Upper lobe of left lung (tissue), 6 donors: Measurements from ENCODE around the gene CACNA1D. TPM values are rescaled to one million over a fixed set of nuclear protein-coding genes. Genes with fewer than 3 reads are reported as not detected.

Source experiments
- ATAC-seq, 2 donors: fragments of 200-7000 bp; cut with Tn5 transposase; one replicate each; pipeline ENCODE4 v1.9.1; 2022; ENCODE audit warnings: mild to moderate bottlenecking in 2 of 2, moderate library complexity in 2 of 2; ENCODE audit not compliant: low FRiP score in 2 of 2
- DNase-seq, 2 donors: peaks; one replicate each; pipeline ENCODE4 v3.0.0-alpha.2; 2019 to 2020
- H3K27ac ChIP-seq, 4 donors: fragments of 200-600 bp; sonication (generic); one replicate each; pipeline ENCODE4 v1.5.1; 2016 to 2019
- H3K27me3 ChIP-seq, 4 donors: fragments of 200-600 bp; sonication (generic); one replicate each; pipeline ENCODE4 v1.5.1; 2017 to 2019
- H3K36me3 ChIP-seq, 4 donors: fragments of 200-600 bp; sonication (generic); one replicate each; pipeline ENCODE4 v1.5.1; 2016 to 2019
- H3K4me1 ChIP-seq, 4 donors: fragments of 200-600 bp; sonication (generic); one replicate each; pipeline ENCODE4 v1.5.1; 2018 to 2019
- H3K4me3 ChIP-seq, 4 donors: fragments of 200-600 bp; sonication (generic); one replicate each; pipeline ENCODE4 v1.5.1; 2017 to 2019; ENCODE audit warnings: mild to moderate bottlenecking in 2 of 4, moderate library complexity in 1 of 4
- H3K9me3 ChIP-seq, 4 donors: fragments of 200-600 bp; sonication (generic); one replicate each; pipeline ENCODE4 v1.5.1; 2018 to 2019
- EP300 ChIP-seq, 4 donors: sonication (generic); formaldehyde crosslinking; IDR thresholded peaks; one replicate each; pipeline ENCODE4 v1.5.1; 2017; ENCODE audit warnings: antibody characterized with exemption in 4 of 4, control low read depth in 2 of 4
- POLR2A ChIP-seq, 4 donors: fragments of 450-650 bp; IDR thresholded peaks; one replicate each; pipeline ENCODE4 v1.5.1; 2016 to 2017; ENCODE audit warnings: antibody characterized with exemption in 4 of 4, mild to moderate bottlenecking in 2 of 4
- POLR2AphosphoS5 ChIP-seq, 2 donors: sonication (generic); formaldehyde crosslinking; IDR thresholded peaks; one replicate each; pipeline ENCODE4 v1.5.1; 2017; ENCODE audit warnings: antibody characterized with exemption in 2 of 2
- WGBS, 2 donors: methylation state at CpG; one replicate each; pipeline ENCODE4 v1.1.5; 2017 to 2018; 5-methylcytosine and 5-hydroxymethylcytosine counted together
- total RNA-seq, 6 donors: library from RNA; depleted of rRNA in 4 of 6; stranded (reverse); fragments of >200 nt in 4 of 6; gene quantifications; one replicate each; pipeline versions ENCODE4 v1.1.0 to v1.2.1, GENCODE V29; 2016 to 2021
- TF ChIP-seq, protein P1 (sequence below), 6 experiments: fragments of 450-650 bp in 4 of 6; fragments of 200-600 bp in 2 of 6; sonication (generic) in 2 of 6; IDR thresholded peaks; one replicate each; pipeline ENCODE4 v1.5.1; 2016 to 2019; ENCODE audit warnings: antibody characterized with exemption in 6 of 6
- donor health status: DM: no; HTN: no; CAD: no; lungs with moderate emphysema.
- donor health status: DM: no; HTN: yes; CAD: no; lungs with severe emphysema.

Gene CACNA1D
- total RNA-seq, 6 donors from 2014 or later = 17.2 to 221 (median 30.2) TPM

DNA sequence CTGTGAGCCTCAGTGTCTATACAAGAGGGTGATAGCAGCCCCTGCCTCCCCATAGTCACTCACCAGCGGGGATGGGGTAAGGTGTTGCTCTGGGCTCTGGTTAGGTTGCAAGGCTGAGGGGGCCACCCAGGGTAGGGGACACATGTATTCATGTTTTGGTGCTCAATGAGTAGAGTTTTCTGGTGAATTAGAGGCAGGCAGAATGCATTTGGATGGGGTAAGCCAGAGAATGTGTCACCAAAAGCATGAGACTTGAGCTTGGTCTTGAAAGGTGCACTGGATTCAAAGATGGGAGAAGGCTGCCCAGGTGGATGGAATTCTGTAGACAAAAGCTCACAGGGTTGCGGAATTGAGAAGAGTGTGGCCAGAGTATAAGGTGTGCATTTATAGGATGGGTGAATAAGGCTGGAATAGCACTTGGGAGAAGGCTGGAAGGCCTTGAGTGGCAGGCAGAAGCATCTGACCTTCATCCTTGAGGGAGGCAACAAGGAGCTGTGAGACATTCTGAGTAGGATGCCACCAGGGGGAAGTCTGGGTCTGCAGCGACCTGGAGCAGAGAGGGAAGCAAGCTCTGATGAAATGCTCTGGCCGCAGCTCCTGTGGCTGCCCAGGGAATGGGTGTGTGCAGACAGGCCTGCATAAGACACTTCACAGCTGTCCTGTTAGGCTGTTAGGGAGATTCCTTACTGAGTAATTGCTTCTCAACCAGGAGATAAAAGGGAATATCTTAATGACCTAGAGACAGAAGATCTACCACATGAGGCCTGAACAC, 202.2 kb downstream of the CACNA1D start:
- Histone ChIP-seq H3K4me3 (no peak overlapping the region), H3K9me3 (no peaks in the 10 kb centered on the region), H3K27ac (no peak overlapping the region), H3K4me1 (peaks cover 0 to 3% (median 1%) of the 10 kb centered on the region in 4 donors), H3K36me3 (no peaks in the 10 kb centered on the region), H3K27me3 (no peaks in the 10 kb centered on the region)
- DNase-seq (peak in 1 of 2 donors; percentile 62), ATAC-seq (peak; percentile 64 to 73)
- TF ChIP-seq EP300 (IDR thresholded peaks at IDR 0.05) = no peak
- TF ChIP-seq, protein P1, sequence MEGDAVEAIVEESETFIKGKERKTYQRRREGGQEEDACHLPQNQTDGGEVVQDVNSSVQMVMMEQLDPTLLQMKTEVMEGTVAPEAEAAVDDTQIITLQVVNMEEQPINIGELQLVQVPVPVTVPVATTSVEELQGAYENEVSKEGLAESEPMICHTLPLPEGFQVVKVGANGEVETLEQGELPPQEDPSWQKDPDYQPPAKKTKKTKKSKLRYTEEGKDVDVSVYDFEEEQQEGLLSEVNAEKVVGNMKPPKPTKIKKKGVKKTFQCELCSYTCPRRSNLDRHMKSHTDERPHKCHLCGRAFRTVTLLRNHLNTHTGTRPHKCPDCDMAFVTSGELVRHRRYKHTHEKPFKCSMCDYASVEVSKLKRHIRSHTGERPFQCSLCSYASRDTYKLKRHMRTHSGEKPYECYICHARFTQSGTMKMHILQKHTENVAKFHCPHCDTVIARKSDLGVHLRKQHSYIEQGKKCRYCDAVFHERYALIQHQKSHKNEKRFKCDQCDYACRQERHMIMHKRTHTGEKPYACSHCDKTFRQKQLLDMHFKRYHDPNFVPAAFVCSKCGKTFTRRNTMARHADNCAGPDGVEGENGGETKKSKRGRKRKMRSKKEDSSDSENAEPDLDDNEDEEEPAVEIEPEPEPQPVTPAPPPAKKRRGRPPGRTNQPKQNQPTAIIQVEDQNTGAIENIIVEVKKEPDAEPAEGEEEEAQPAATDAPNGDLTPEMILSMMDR (IDR thresholded peaks at IDR 0.05) = peak in 2 of 6 experiments; percentile 22 to 29
- no peak for TF ChIP-seq POLR2AphosphoS5 (IDR thresholded peaks at IDR 0.05)
- no peak for TF ChIP-seq POLR2A (IDR thresholded peaks at IDR 0.05)
- WGBS, 2 donors = 60 to 61% methylated on average over 4 of the region's 4 CpGs

DNA sequence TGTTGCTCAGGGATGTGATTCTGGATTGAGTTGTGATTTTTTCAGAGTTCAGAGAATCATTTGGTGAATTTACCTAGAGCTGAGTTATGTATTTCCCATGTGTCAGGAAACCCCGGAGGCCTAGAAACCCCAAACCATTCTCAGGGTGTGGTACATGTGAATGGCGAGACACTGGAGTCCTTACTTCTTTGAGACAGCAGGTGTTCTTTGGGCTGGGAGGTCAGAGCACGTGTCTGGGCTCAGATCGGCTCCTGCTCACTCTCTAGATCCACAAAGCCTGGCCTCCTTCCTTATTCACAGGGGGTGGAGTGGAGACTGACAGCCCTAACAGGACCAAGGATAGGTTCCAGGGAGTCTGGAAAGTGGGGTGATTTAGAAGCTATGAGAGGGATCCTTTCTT, 206.0 kb downstream of the CACNA1D start:
- Histone ChIP-seq H3K4me3 (no peak overlapping the region), H3K27ac (no peak overlapping the region), H3K9me3 (no peaks in the 10 kb centered on the region), H3K4me1 (peaks cover 0 to 3% (median 1%) of the 10 kb centered on the region in 4 donors), H3K36me3 (peaks cover 0 to 3% (median 0%) of the 10 kb centered on the region in 4 donors), H3K27me3 (no peaks in the 10 kb centered on the region)
- no peak for DNase-seq
- 78 to 80% methylated on average over 4 of the region's 4 CpGs for WGBS, 2 donors
- TF ChIP-seq POLR2A (IDR thresholded peaks at IDR 0.05) = no peak
- TF ChIP-seq POLR2AphosphoS5 (IDR thresholded peaks at IDR 0.05) = no peak
- TF ChIP-seq, protein P1 (IDR thresholded peaks at IDR 0.05) = no peak
- no peak for TF ChIP-seq EP300 (IDR thresholded peaks at IDR 0.05)
- ATAC-seq = no peak

DNA sequence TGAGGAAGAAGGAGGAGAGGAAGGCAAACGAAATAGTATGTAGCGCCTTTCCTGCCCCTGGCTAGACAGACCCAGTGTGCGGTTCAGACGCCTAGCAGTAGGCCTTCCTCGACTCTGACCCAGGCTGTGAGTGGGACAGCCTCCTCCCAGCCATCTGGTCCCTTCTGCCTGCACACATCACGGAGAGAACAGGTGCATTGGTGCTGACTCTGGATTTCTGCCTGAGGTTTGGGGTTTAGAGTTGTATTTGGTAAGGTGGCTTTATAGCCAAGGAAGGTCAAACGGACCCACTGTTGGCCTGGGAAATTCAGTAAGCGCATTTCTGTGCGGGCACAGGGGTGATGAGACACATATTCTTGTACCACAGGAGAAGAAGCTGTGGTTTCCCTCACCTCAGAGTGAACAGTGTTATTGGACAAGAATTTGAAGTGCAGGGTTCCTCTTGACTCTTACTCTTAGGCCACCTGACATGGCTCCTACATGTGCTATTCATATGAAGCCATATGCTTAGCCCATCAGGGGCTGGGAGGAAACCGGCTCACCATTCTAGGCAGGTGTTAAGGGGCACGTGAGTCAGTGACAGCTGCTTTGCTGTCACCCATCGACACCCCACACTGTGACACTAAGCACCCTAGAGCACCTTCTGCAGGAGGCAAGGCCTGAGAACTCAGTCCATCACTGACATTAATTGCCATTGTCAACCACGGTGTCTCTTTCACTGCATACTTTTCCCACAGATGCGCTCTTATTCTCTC, 208.5 kb downstream of the CACNA1D start:
- Histone ChIP-seq H3K4me1 (peaks cover 9 to 24% (median 14%) of the 10 kb centered on the region in 4 donors), H3K27me3 (no peaks in the 10 kb centered on the region), H3K27ac (no peak overlapping the region), H3K4me3 (no peak overlapping the region), H3K9me3 (no peaks in the 10 kb centered on the region), H3K36me3 (peaks cover 0 to 3% (median 0%) of the 10 kb centered on the region in 4 donors)
- ATAC-seq = peak in 1 of 2 donors; percentile 41
- 81 to 91% methylated on average over 13 to 14 of the region's 14 CpGs for WGBS, 2 donors
- no peak for DNase-seq
- TF ChIP-seq POLR2AphosphoS5 (IDR thresholded peaks at IDR 0.05) (no peak), POLR2A (IDR thresholded peaks at IDR 0.05) (no peak), EP300 (IDR thresholded peaks at IDR 0.05) (no peak)
- TF ChIP-seq, protein P1 (IDR thresholded peaks at IDR 0.05) = no peak

DNA sequence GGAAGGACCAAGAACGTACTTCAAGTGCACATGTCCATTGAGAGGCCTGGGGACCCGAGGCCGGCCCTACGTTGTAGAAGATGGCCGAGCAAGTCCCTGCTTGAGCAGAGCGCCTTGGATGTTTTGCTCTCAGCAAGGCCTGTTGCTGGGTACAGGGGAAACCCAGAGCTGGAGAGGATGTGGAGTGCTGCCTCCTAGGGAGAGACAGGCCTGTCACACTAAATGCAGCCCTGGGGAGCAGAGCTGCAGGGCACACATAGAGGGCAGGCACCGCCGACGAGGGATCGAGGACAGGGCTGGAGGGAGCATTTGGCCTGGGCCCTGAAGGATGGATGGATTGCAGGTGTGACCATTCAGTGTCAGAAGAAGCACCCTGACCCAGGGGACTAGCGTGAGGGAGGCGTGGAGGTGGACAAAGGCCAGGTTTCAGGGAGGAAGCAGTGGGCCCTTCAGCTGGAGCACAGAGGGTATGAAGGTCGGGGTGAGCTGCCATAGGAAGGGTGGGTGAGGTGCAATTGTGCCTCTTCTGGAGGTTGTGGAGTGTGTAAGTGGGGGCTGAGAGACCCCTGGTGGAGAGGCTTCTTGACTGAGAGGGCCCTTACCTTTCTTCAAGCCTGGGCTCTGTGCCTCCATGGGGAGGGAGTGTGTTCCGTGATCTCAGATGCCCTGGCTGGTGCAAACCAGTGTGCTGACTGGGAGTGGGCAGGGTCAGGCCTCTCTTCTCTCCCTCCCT, 209.4 kb downstream of the CACNA1D start:
- ATAC-seq (no peak), DNase-seq (no peak)
- H3K4me1 ChIP-seq = peaks cover 16 to 31% (median 22%) of the 10 kb centered on the region in 4 donors
- WGBS, 2 donors = 85 to 86% methylated on average over 13 to 14 of the region's 14 CpGs
- TF ChIP-seq POLR2AphosphoS5 (IDR thresholded peaks at IDR 0.05) (no peak), EP300 (IDR thresholded peaks at IDR 0.05) (no peak), POLR2A (IDR thresholded peaks at IDR 0.05) (no peak)
- TF ChIP-seq, protein P1 (IDR thresholded peaks at IDR 0.05) = no peak
- H3K4me3 ChIP-seq = no peak overlapping the region
- no peaks in the 10 kb centered on the region for H3K27me3 ChIP-seq
- H3K36me3 ChIP-seq = peaks cover 0 to 3% (median 0%) of the 10 kb centered on the region in 4 donors
- H3K9me3 ChIP-seq = no peaks in the 10 kb centered on the region
- no peak overlapping the region for H3K27ac ChIP-seq
